HCT116 (cell line): ENCODE data around the gene CD300C.

Source experiments
- CEBPB ChIP-seq: IDR thresholded peaks from 2 replicates; pipeline ENCODE4 v1.6.1; 2012; ENCODE audit warnings: low read depth
- EZH2 ChIP-seq: fragments of 200-600 bp; sonication (generic); IDR thresholded peaks from 2 replicates; pipeline ENCODE4 v1.6.1; 2017; ENCODE audit warnings: antibody characterized with exemption, mixed run types
- JUND ChIP-seq: IDR thresholded peaks from 2 replicates; pipeline ENCODE4 v1.6.1; 2012
- POLR2AphosphoS5 ChIP-seq: IDR thresholded peaks from 2 replicates; pipeline ENCODE4 v1.6.1; 2011; ENCODE audit warnings: mild to moderate bottlenecking, low read depth, low read length, moderate library complexity
- SP1 ChIP-seq: IDR thresholded peaks from 2 replicates; pipeline ENCODE4 v1.6.1; 2012; ENCODE audit warnings: low read depth
- SRF ChIP-seq: IDR thresholded peaks from 2 replicates; pipeline ENCODE4 v1.6.1; 2012; ENCODE audit warnings: low read depth
- TCF7L2 ChIP-seq: IDR thresholded peaks from 2 replicates; pipeline ENCODE4 v1.7.0; 2011; ENCODE audit warnings: borderline replicate concordance, inconsistent platforms; ENCODE audit not compliant: insufficient read depth, insufficient read length; ENCODE audit errors: extremely low read depth
- ZNF274 ChIP-seq: fragments of 200-500 bp; sonication (Bioruptor generic); IDR thresholded peaks from 2 replicates; pipeline ENCODE4 v1.6.1; 2014; ENCODE audit warnings: mild to moderate bottlenecking, low read depth, low read length, inconsistent platforms
- TF ChIP-seq, protein P1 (sequence below), 3 experiments: fragments of 200-600 bp in 1 of 3; sonication (generic) in 1 of 3; IDR thresholded peaks in 2 of 3; conservative IDR thresholded peaks in 1 of 3; 2 replicates each; pipeline ENCODE4 v1.5.1; 2012 to 2017; ENCODE audit warnings: low read depth in 2 of 3, low read length in 2 of 3, antibody characterized with exemption in 1 of 3, borderline replicate concordance in 1 of 3, control low read depth in 1 of 3, mild to moderate bottlenecking in 1 of 3, mixed read lengths in 1 of 3, mixed run types in 1 of 3, moderate library complexity in 1 of 3; ENCODE audit not compliant: insufficient read depth in 1 of 3
- TF ChIP-seq, protein P2 (sequence below): IDR thresholded peaks from 2 replicates; pipeline ENCODE4 v1.6.1; 2012
- TF ChIP-seq, protein P3 (sequence below): IDR thresholded peaks from 2 replicates; pipeline ENCODE4 v1.6.1; 2012
- TF ChIP-seq, protein P4 (sequence below): IDR thresholded peaks from 2 replicates; pipeline ENCODE4 v1.6.1; 2011; ENCODE audit warnings: mild to moderate bottlenecking, low read length, moderate library complexity; ENCODE audit not compliant: insufficient replicate concordance; ENCODE audit errors: extremely low read depth

DNA sequence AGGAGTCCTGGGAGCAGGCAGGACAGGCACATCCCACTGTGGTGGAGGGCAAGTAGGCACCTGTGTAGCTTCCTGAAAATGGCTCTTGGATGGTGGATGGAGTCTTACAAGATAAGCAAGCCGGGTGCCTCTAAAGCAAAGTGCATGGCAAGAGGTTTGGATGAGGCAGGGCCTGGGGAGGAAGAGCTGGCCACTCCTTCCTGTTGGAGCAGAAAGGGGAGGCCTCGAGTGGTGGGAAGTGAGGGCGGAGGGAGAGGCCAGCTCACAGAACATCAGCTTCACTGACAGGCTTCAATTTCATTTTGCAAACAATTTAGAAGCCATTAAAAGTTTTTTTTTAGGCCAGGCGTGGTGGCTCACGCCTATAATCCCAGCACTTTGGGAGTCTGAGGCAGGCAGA lies 48.4 kb downstream of the CD300C start:
- TF ChIP-seq, protein P1, sequence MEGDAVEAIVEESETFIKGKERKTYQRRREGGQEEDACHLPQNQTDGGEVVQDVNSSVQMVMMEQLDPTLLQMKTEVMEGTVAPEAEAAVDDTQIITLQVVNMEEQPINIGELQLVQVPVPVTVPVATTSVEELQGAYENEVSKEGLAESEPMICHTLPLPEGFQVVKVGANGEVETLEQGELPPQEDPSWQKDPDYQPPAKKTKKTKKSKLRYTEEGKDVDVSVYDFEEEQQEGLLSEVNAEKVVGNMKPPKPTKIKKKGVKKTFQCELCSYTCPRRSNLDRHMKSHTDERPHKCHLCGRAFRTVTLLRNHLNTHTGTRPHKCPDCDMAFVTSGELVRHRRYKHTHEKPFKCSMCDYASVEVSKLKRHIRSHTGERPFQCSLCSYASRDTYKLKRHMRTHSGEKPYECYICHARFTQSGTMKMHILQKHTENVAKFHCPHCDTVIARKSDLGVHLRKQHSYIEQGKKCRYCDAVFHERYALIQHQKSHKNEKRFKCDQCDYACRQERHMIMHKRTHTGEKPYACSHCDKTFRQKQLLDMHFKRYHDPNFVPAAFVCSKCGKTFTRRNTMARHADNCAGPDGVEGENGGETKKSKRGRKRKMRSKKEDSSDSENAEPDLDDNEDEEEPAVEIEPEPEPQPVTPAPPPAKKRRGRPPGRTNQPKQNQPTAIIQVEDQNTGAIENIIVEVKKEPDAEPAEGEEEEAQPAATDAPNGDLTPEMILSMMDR (IDR thresholded peaks at IDR 0.05 in 2 of 3, conservative IDR thresholded peaks at IDR 0.05 in 1 of 3; ENCODE audit: borderline replicate concordance in 1 of 3, insufficient read depth in 1 of 3, low read depth in 2 of 3, low read length in 2 of 3) = no peak
- TF ChIP-seq JUND = no peak
- TF ChIP-seq, protein P2, sequence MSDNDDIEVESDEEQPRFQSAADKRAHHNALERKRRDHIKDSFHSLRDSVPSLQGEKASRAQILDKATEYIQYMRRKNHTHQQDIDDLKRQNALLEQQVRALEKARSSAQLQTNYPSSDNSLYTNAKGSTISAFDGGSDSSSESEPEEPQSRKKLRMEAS = no peak
- TF ChIP-seq ZNF274 = no peak
- no peak for TF ChIP-seq SRF
- TF ChIP-seq CEBPB = no peak
- TF ChIP-seq EZH2 = no peak
- TF ChIP-seq, protein P3, sequence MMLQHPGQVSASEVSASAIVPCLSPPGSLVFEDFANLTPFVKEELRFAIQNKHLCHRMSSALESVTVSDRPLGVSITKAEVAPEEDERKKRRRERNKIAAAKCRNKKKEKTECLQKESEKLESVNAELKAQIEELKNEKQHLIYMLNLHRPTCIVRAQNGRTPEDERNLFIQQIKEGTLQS = no peak
- no peak for TF ChIP-seq SP1
- TF ChIP-seq, protein P4, sequence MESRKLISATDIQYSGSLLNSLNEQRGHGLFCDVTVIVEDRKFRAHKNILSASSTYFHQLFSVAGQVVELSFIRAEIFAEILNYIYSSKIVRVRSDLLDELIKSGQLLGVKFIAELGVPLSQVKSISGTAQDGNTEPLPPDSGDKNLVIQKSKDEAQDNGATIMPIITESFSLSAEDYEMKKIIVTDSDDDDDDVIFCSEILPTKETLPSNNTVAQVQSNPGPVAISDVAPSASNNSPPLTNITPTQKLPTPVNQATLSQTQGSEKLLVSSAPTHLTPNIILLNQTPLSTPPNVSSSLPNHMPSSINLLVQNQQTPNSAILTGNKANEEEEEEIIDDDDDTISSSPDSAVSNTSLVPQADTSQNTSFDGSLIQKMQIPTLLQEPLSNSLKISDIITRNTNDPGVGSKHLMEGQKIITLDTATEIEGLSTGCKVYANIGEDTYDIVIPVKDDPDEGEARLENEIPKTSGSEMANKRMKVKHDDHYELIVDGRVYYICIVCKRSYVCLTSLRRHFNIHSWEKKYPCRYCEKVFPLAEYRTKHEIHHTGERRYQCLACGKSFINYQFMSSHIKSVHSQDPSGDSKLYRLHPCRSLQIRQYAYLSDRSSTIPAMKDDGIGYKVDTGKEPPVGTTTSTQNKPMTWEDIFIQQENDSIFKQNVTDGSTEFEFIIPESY = no peak
- TF ChIP-seq POLR2AphosphoS5 = no peak
- no peak for TF ChIP-seq TCF7L2
